Stimulated activated CD4-positive, alpha-beta T cell treated with anti-CD3 and anti-CD28 coated beads, Interleukin-15, amount 100 ng/mL, for 48 hours (primary cell): ENCODE results near the gene CAST.

Source experiments
- DNase-seq, 2 donors: peaks; one replicate each; pipeline ENCODE4 v3.0.0-alpha.2; 2020; ENCODE audit warnings: low read depth in 2 of 2

The CAST gene

GRCh38 chr5:96712100-96712746, 50.0 kb downstream of the CAST start:
- DNase-seq: no peak

GRCh38 chr5:96714450-96714849, 52.3 kb downstream of the CAST start:
- DNase-seq: no peak

GRCh38 chr5:96714951-96715451, 52.8 kb downstream of the CAST start:
- DNase-seq: no peak

- DNase-seq: no peak
Measured at GRCh38 chr5:96716007-96716406, 53.8 kb downstream of the CAST start.

- DNase-seq: no peak
Measured at GRCh38 chr5:96716716-96717115, 54.5 kb downstream of the CAST start.

- no peak for DNase-seq
Measured at GRCh38 chr5:96717874-96718273, 55.7 kb downstream of the CAST start.

- no peak for DNase-seq
Measured at GRCh38 chr5:96718635-96719077, 56.5 kb downstream of the CAST start.

- no peak for DNase-seq
Measured at GRCh38 chr5:96720408-96720807, 58.2 kb downstream of the CAST start.

GRCh38 chr5:96721351-96721977, 59.3 kb downstream of the CAST start:
- no peak for DNase-seq

- no peak for DNase-seq
Measured at GRCh38 chr5:96725257-96725656, 63.1 kb downstream of the CAST start.

- no peak for DNase-seq
Measured at GRCh38 chr5:96726802-96727201, 64.6 kb downstream of the CAST start.

- DNase-seq: no peak
Measured at GRCh38 chr5:96729156-96729555, 67.0 kb downstream of the CAST start.

GRCh38 chr5:96730586-96730985, 68.4 kb downstream of the CAST start:
- no peak for DNase-seq

- DNase-seq: no peak
Measured at GRCh38 chr5:96733771-96734500, 71.8 kb downstream of the CAST start.

GRCh38 chr5:96734871-96735325, 72.7 kb downstream of the CAST start:
- no peak for DNase-seq

GRCh38 chr5:96736937-96737336, 74.8 kb downstream of the CAST start:
- DNase-seq: no peak

GRCh38 chr5:96741106-96741505, 78.9 kb downstream of the CAST start:
- DNase-seq: no peak

- no peak for DNase-seq
Measured at GRCh38 chr5:96741891-96742309, 79.7 kb downstream of the CAST start.

- no peak for DNase-seq
Measured at GRCh38 chr5:96742538-96742937, 80.4 kb downstream of the CAST start.

GRCh38 chr5:96743065-96743768, 81.0 kb downstream of the CAST start:
- DNase-seq: no peak

- no peak for DNase-seq
Measured at GRCh38 chr5:96743805-96744204, 81.6 kb downstream of the CAST start.

GRCh38 chr5:96744218-96744617, 82.0 kb downstream of the CAST start:
- peak in 1 of 2 donors; percentile 6 for DNase-seq
